Measurements from ENCODE around the gene LSM10. TPM values are rescaled to one million over a fixed set of nuclear protein-coding genes. Genes with fewer than 3 reads are reported as not detected.

LSM10 gene
- total and polyA plus RNA-seq, 9 of the 15 experiments (the other 6 are each of a cell fraction or from before 2014, with no cell fraction given) = 13.2 to 146 (median 68.9) TPM

DNA sequence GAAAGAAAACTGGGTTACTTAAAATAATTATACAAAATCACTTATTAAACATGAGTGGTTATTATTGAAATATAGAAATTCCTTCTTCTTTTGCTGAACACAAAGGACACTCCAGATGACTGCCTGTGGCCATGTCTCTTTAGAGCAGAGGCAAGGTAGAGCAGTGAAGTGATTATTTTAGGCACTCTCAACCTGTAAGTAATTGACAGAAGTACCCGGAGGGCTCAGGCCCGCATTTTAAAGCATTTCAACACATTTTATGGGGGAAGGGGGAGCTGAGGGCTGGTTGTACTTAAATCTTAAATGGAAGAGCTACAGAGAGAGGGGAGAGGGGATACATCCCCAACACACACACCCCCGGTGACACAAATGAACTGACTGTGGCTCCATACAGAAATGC, 42.3 kb upstream of the LSM10 start:
- ATAC-seq (no peak), FAIRE-seq (no peak), DNase-seq (ENCODE audit: extremely low read depth in 1 of 4, low spot score in 3 of 4) (no peak)
- Histone ChIP-seq H3K4me1 (replicated peaks in 1 of 2; ENCODE audit: control insufficient read depth in 2 of 2, insufficient read depth in 2 of 2, low read length in 2 of 2) (no peaks in the 10 kb centered on the region), H3K9me3 (replicated peaks; ENCODE audit: control insufficient read depth, insufficient read depth, low read depth, low read length) (no peaks in the 10 kb centered on the region), H3K4me3 (no peak overlapping the region), H3K36me3 (ENCODE audit: control insufficient read depth, insufficient read depth, low read length) (no peaks in the 10 kb centered on the region), H3K79me2 (ENCODE audit: control insufficient read depth, insufficient read depth, low read length) (no peaks in the 10 kb centered on the region), H4K20me1 (replicated peaks; ENCODE audit: control insufficient read depth, insufficient read depth, low read length) (no peaks in the 10 kb centered on the region), H3K27ac (ENCODE audit: extremely low read depth, low read depth, low read length) (no peak overlapping the region), H3K4me2 (ENCODE audit: insufficient read depth, low read length) (no peak overlapping the region), H3K27me3 (ENCODE audit: control insufficient read depth in 2 of 2, insufficient read depth in 2 of 2, low read length in 2 of 2) (peaks cover 0 to 4% of the 10 kb centered on the region in 2 experiments; a peak in 1 of 5 replicates), H3K9ac (ENCODE audit: insufficient read depth in 1 of 2, low read depth in 2 of 2, low read length in 2 of 2) (no peak overlapping the region), H3K9me1 (ENCODE audit: control insufficient read depth, insufficient read depth, low read length) (no peaks in the 10 kb centered on the region), H2AFZ (ENCODE audit: low read depth, low read length) (no peak overlapping the region)
- ChIA-PET CTCF (ENCODE audit: low intra/inter-chr PET ratio) (no interaction called here), POLR2A (interaction anchor here (1.3 kb wide), 1 partner anchor 11 kb away, joined by 5 read pairs; no protein-coding TSS in a partner anchor)
- no TSS peak for BruUV-seq (replicated peaks)
- in situ Hi-C loops (cut with MboI) = no loop called here
- WGBS (ENCODE audit: insufficient coverage, low coverage, missing lambda C conversion rate) = 12% methylated on average over 3 of the region's 3 CpGs
- intact Hi-C loops (cut with micrococcal nuclease) = loop anchor here (10.0 kb wide), 1 partner anchor 105 kb away; no protein-coding TSS in a partner anchor
- TF ChIP-seq ZNF217 (CRISPR knock-in tag; IDR thresholded peaks at IDR 0.05) = no peak
- TF ChIP-seq SMAD1 (IDR thresholded peaks at IDR 0.05; ENCODE audit: low read depth, low read length, partially characterized antibody) = no peak
- TF ChIP-seq MECOM (CRISPR knock-in tag; IDR thresholded peaks at IDR 0.05) = no peak
- TF ChIP-seq ZNF239 (CRISPR knock-in tag; IDR thresholded peaks at IDR 0.05) = no peak
- TF ChIP-seq GTF2F1 (IDR thresholded peaks at IDR 0.05; ENCODE audit: low read depth, low read length) = no peak
- no peak for TF ChIP-seq SETDB1 (IDR thresholded peaks at IDR 0.05; ENCODE audit: low read length)
- no peak for TF ChIP-seq E2F4 (CRISPR knock-in tag; IDR thresholded peaks at IDR 0.05; ENCODE audit: low read depth)
- no peak for TF ChIP-seq ZNF584 (CRISPR knock-in tag; IDR thresholded peaks at IDR 0.05; ENCODE audit: low read depth)
- TF ChIP-seq GTF2A2 (tag; IDR thresholded peaks at IDR 0.05) = no peak
- TF ChIP-seq ZBTB9 (CRISPR knock-in tag; IDR thresholded peaks at IDR 0.05) = no peak
- TF ChIP-seq ARID2 (IDR thresholded peaks at IDR 0.05) = no peak
- TF ChIP-seq MITF (IDR thresholded peaks at IDR 0.05) = no peak
- no peak for TF ChIP-seq BRF2 (IDR thresholded peaks at IDR 0.05; ENCODE audit: borderline replicate concordance, insufficient read depth, insufficient read length)
- TF ChIP-seq NCOA4 (IDR thresholded peaks at IDR 0.05; ENCODE audit: partially characterized antibody) = no peak
- TF ChIP-seq POLR2H (tag; IDR thresholded peaks at IDR 0.05; ENCODE audit: low read depth) = no peak

Measured in K562 (cell line).